Activated T-cell treated with anti-CD3 and anti-CD28 coated beads, Interleukin-2, amount 50 U/mL, for 72 hours (primary cell): ENCODE measurements around the gene SLC19A1. TPM values are rescaled to one million over a fixed set of nuclear protein-coding genes. Genes with fewer than 3 reads are reported as not detected.

ENCODE experiments used
- ATAC-seq, 2 donors: fragments of 150-1000 bp; cut with Tn5 transposase; replicated peaks in 1 of 2; 2 replicates each; pipeline ENCODE4 v1.10.0; 2021; ENCODE audit warnings: moderate library complexity in 2 of 2, mild to moderate bottlenecking in 1 of 2
- DNase-seq, 2 donors: peaks; one replicate each; pipeline ENCODE4 v3.0.0; 2021 to 2022; ENCODE audit warnings: mixed read lengths in 1 of 2
- H3K27ac Mint-ChIP-seq: one replicate; pipeline ENCODE4 v1.8.0; 2022; ENCODE audit warnings: mild to moderate bottlenecking, moderate library complexity, mixed read lengths
- H3K27me3 Mint-ChIP-seq: one replicate; pipeline ENCODE4 v1.8.0; 2022; ENCODE audit warnings: low read depth, mixed read lengths
- H3K36me3 Mint-ChIP-seq, 2 donors: one replicate each; pipeline ENCODE4 v1.8.0; 2022; ENCODE audit warnings: mixed read lengths in 2 of 2, mild to moderate bottlenecking in 1 of 2; ENCODE audit not compliant: insufficient read depth in 2 of 2
- H3K4me1 Mint-ChIP-seq: one replicate; pipeline ENCODE4 v1.8.0; 2022; ENCODE audit warnings: low read depth, mixed read lengths
- H3K4me3 Mint-ChIP-seq, 2 donors: one replicate each; pipeline ENCODE4 v1.8.0; 2022; ENCODE audit warnings: mild to moderate bottlenecking in 2 of 2, mixed read lengths in 2 of 2, moderate library complexity in 2 of 2
- H3K9me3 Mint-ChIP-seq, 2 donors: one replicate each; pipeline ENCODE4 v1.8.0; 2022; ENCODE audit warnings: mixed read lengths in 2 of 2
- total RNA-seq, 2 donors: library from RNA; stranded (reverse); gene quantifications; one replicate each; pipeline ENCODE4 v1.2.3, GENCODE V29; 2022

The SLC19A1 gene
- total RNA-seq, 2 donors from 2014 or later = 30.4 to 40.1 TPM

DNA sequence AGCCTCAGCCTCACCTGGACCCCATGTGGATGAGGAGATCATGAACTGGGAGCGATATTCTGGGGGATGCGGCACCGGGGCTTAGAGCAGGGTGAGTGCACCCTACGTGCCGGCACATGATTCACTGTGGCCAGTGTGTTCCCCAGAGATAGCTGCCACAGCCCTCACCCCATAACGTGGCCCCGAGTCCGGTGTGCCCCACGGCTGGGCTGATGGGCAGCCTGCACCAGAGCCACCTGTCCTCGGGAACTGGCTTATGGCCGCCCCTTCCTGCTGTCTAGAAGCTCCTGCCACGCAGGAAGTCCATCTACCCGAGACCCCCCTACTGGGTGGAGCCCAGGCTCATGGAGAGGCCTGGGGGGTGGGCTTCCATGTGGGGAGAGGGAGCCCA is 39.1 kb upstream of the SLC19A1 start:
- no peaks in the 10 kb centered on the region for H3K4me1 Mint-ChIP-seq
- no peak for DNase-seq
- ATAC-seq = no peak
- no peak overlapping the region for H3K4me3 Mint-ChIP-seq
- H3K36me3 Mint-ChIP-seq = peaks cover 3 to 5% of the 10 kb centered on the region in 2 donors
- peaks cover under 1 to 6% of the 10 kb centered on the region in 2 donors for H3K9me3 Mint-ChIP-seq
- H3K27me3 Mint-ChIP-seq = peaks cover 4% of the 10 kb centered on the region
- H3K27ac Mint-ChIP-seq = no peak overlapping the region

DNA sequence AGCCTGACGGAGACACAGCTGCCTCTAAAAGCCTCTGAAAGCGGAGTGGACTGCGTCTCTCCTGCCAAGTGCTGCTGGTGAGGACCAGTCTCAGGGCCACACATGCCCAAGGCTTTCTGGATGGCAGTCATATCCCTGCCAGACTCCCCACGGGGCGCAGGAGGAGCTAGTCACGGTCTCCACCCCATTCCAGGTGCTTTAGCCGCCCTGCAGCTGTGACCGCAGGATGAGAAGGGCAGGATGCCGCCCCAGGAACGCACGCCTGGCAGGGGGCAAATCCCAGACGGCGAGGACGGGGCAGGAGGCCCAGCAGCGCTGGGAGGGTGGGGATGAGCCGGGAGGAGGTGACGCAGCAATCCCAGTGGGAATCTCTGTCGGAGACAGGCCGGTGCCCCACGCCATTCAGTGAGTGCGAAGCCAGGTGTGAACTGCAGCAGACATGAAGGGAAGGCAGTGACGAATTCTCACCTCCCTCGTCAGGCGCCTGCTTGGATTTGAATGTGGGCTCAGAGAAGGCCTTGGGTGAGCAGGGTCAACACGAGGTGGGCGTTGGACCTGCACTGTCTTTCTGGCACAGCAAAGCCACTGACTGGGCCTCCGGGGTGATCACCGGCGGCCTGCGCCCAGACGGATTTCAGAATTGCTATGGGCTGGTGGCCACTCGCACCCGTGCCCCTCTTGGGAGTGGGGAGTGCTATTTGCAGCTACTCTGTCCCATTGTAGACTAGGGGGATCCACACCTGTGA is 38.5 kb upstream of the SLC19A1 start:
- no peaks in the 10 kb centered on the region for H3K4me1 Mint-ChIP-seq
- DNase-seq = no peak
- ATAC-seq = no peak
- peaks cover 6% of the 10 kb centered on the region for H3K27me3 Mint-ChIP-seq
- peaks cover under 1 to 2% of the 10 kb centered on the region in 2 donors for H3K36me3 Mint-ChIP-seq
- H3K27ac Mint-ChIP-seq = no peak overlapping the region
- no peak overlapping the region for H3K4me3 Mint-ChIP-seq
- H3K9me3 Mint-ChIP-seq = no peaks in the 10 kb centered on the region

GRCh38 chr21:45580181-45580575 is 37.9 kb upstream of the SLC19A1 start:
- Mint-ChIP-seq H3K4me1 (no peaks in the 10 kb centered on the region), H3K4me3 (no peak overlapping the region), H3K36me3 (no peaks in the 10 kb centered on the region), H3K27ac (no peak overlapping the region), H3K9me3 (no peaks in the 10 kb centered on the region), H3K27me3 (peaks cover 6% of the 10 kb centered on the region)
- ATAC-seq (no peak), DNase-seq (no peak)

DNA sequence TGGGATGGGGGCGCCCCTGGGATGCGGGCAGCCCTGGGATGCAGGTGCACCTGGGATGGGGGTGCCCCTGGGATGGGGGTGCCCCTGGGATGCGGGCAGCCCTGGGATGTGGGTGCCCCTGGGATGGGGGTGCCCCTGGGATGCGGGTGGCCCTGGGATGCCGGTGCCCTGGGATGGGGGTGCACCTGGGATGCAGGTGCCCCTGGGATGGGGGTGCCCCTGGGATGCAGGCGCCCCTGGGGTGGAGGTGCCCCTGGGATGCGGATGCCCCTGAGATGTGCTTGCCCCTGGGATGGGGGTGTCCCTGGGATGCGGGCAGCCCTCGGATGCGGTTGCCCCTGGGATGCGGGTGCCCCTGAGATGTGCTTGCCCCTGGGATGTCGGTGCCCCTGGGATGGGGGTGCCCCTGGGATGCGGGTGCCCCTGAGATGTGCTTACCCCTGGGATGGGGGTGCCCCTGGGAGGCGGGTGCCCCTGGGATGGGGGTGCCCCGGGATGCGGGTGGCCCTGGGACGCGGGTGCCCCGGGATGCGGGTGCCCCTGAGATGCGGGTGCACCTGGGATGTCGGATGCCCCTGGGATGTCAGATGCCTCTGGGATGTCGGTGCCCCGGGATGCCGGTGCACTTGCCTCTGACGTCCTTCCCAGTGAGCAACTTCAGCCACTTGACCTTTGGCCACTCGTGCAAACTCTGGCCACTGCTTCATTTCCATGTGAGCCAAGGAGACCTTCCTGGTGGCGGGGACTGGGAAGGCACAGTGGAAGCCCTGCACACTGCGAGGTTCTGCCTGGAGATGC is 37.3 kb upstream of the SLC19A1 start:
- Mint-ChIP-seq H3K27ac (no peak overlapping the region), H3K27me3 (peaks cover 6% of the 10 kb centered on the region), H3K9me3 (no peaks in the 10 kb centered on the region), H3K4me3 (no peak overlapping the region), H3K36me3 (no peaks in the 10 kb centered on the region), H3K4me1 (no peaks in the 10 kb centered on the region)
- DNase-seq = no peak
- ATAC-seq = no peak

DNA sequence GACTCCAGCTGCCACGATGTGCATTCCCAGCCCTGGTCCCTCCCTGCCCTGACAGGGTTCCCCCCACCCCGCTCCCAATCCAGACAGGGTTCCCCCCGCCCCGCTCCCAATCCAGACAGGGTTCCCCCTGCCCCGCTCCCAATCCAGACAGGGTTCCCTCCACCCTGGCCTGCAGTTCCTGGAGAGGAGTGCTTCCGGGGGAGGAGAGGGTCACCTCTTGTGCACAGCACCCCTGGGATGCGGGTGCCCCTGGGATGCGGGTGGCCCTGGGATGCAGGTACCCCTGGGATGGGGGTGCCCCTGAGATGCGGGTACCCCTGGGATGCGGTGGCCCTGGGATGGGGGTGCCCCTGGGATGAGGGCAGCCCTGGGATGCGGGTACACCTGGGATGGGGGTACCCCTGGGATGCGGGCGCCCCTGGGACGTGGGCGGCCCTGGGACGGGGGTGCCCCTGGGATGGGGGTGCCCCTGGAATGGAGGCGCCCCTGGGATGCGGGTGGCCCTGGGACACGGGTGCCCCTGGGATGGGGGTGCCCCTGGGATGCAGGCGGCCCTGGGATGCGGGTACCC is 36.7 kb upstream of the SLC19A1 start:
- no peak for DNase-seq
- H3K36me3 Mint-ChIP-seq = no peaks in the 10 kb centered on the region
- no peak overlapping the region for H3K4me3 Mint-ChIP-seq
- no peak for ATAC-seq
- H3K27ac Mint-ChIP-seq = no peak overlapping the region
- H3K27me3 Mint-ChIP-seq = peaks cover 6% of the 10 kb centered on the region
- H3K4me1 Mint-ChIP-seq = no peaks in the 10 kb centered on the region
- no peaks in the 10 kb centered on the region for H3K9me3 Mint-ChIP-seq

DNA sequence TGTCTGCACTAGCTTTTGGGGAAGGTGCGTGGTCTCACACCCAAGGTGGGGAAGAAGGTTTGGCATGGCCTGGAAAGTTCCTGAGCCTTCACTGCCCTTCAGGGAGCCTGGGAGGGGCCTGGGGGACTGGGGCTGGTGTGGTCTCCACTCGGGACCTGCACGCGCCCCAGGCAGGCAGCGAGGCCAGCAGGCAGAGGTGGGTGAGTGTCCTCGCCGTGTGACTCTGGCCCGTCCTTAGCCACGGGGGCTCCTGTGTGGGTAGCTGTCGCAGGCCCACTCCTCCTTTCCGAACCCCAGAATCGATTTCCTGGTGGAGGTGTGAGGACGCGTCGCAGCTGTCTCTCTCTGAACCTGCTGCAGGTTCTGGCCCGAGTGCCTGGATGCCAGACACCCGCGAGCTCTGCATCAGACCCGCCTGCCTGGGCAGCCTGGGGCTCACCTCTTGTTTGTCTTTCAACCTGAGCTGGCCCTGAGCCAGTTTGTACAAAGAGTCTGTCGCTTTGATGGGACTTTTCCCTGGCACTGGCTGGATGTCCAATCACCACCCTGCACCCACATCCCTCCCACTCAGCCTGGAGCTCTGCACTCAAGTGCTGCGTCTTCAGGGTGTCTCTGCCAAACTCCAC is 36.0 kb upstream of the SLC19A1 start:
- no peak overlapping the region for H3K4me3 Mint-ChIP-seq
- DNase-seq (no peak), ATAC-seq (no peak)
- H3K27me3 Mint-ChIP-seq = peaks cover 6% of the 10 kb centered on the region
- H3K36me3 Mint-ChIP-seq = no peaks in the 10 kb centered on the region
- no peaks in the 10 kb centered on the region for H3K4me1 Mint-ChIP-seq
- H3K9me3 Mint-ChIP-seq = no peaks in the 10 kb centered on the region
- H3K27ac Mint-ChIP-seq = no peak overlapping the region

GRCh38 chr21:45577801-45578175 is 35.5 kb upstream of the SLC19A1 start:
- Mint-ChIP-seq H3K27me3 (peaks cover 6% of the 10 kb centered on the region), H3K36me3 (no peaks in the 10 kb centered on the region), H3K4me3 (no peak overlapping the region), H3K4me1 (no peaks in the 10 kb centered on the region), H3K27ac (no peak overlapping the region), H3K9me3 (no peaks in the 10 kb centered on the region)
- ATAC-seq (no peak), DNase-seq (no peak)

DNA sequence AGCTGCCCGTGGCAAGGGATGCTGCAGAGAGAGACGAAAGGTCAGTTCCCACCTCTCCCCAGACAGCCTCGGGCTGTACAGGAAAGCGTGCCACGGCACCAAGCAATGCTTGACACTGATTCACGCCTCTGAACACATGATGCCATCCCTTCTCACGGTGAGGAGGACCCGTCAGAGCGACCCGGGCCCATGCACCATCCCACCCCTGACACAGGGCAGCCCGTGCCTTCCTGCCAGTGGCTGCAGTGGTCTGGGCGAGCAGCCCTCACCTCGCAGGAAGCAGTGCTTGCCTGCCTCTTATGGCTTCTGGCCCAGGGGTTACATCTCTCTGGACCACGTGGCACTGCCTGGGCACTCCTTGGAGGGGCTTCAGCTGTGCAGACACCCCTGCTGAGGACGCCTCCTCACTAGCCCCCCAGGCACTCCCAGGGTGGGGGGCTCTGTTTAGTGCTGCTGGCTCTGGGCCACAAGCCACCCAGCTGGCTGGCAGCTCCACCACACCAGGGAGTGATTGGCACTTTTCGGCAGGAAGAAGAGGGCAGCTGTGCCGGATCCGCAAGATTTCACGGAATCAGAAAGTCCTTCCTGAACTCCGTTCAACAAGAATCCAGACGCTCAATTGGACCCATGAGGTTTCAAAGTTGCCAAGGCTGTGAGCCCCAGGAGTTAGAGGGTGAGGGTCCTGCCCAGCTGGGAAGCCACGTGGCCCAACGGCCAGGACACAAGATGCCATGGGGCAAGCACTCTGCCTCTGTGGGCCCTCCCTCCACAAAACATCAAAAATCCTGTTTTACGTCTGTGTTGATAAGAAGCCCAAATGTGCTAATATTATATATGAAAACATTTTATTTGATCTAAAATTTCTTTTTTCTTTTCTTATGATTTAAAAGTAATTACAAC is 34.8 kb upstream of the SLC19A1 start:
- H3K4me3 Mint-ChIP-seq = no peak overlapping the region
- no peaks in the 10 kb centered on the region for H3K4me1 Mint-ChIP-seq
- H3K27me3 Mint-ChIP-seq = peaks cover 6% of the 10 kb centered on the region
- no peaks in the 10 kb centered on the region for H3K9me3 Mint-ChIP-seq
- ATAC-seq (no peak), DNase-seq (no peak)
- no peaks in the 10 kb centered on the region for H3K36me3 Mint-ChIP-seq
- no peak overlapping the region for H3K27ac Mint-ChIP-seq

DNA sequence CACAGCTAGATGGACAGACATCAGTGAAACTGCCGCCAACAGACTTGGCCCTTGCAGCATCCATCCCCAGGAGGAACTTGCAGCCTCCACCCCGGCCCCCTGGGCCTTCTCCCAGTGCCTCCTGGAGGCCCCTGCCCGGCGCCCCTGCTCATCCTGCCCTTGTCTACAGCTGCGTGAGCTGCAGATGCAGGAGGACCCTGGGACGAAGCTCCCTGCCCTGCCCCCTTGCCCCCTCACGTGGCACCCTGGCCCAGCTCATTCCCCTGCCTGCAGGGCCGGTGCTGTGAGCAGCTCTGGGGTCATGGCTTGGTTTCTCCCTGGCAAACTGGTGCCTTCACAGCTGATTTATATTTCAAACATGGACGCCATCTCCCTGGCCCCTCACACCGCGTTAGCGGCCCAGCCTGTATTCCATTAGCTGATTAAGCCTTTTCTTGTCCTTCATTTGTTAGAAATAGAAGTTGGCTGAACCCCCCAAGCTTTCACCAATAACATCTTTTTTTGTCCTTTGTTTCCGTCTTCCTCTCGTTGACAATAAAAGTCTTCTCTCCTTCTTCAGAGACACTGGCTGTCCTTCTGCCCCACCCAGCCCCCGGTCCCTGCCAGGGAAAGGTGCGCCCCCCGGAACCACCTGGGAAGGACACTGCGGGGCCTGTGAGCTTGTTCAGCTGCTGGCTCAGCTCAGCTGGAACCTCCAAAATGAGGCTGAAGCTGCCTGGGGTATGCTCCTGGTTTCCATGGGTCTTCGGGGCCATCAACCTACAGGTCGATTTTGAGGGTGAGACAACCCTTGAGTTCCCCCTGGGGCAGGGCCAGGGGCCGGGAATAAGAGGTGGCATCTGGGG is 34.0 kb upstream of the SLC19A1 start:
- no peak overlapping the region for H3K27ac Mint-ChIP-seq
- no peak overlapping the region for H3K4me3 Mint-ChIP-seq
- ATAC-seq (no peak), DNase-seq (no peak)
- peaks cover 6% of the 10 kb centered on the region for H3K27me3 Mint-ChIP-seq
- no peaks in the 10 kb centered on the region for H3K36me3 Mint-ChIP-seq
- H3K9me3 Mint-ChIP-seq = no peaks in the 10 kb centered on the region
- no peaks in the 10 kb centered on the region for H3K4me1 Mint-ChIP-seq

GRCh38 chr21:45575304-45575992 is 33.2 kb upstream of the SLC19A1 start:
- H3K4me1 Mint-ChIP-seq = no peaks in the 10 kb centered on the region
- no peaks in the 10 kb centered on the region for H3K36me3 Mint-ChIP-seq
- H3K4me3 Mint-ChIP-seq = no peak overlapping the region
- H3K27ac Mint-ChIP-seq = no peak overlapping the region
- H3K27me3 Mint-ChIP-seq = peaks cover 6% of the 10 kb centered on the region
- DNase-seq (no peak), ATAC-seq (no peak)
- H3K9me3 Mint-ChIP-seq = no peaks in the 10 kb centered on the region

GRCh38 chr21:45574691-45575090 is 32.5 kb upstream of the SLC19A1 start:
- DNase-seq (no peak), ATAC-seq (no peak)
- no peaks in the 10 kb centered on the region for H3K9me3 Mint-ChIP-seq
- H3K27me3 Mint-ChIP-seq = peaks cover 6% of the 10 kb centered on the region
- no peak overlapping the region for H3K27ac Mint-ChIP-seq
- H3K36me3 Mint-ChIP-seq = no peaks in the 10 kb centered on the region
- H3K4me3 Mint-ChIP-seq = no peak overlapping the region
- no peaks in the 10 kb centered on the region for H3K4me1 Mint-ChIP-seq
